Measurements from ENCODE around the gene HES6. TPM values are rescaled to one million over a fixed set of nuclear protein-coding genes. Genes with fewer than 3 reads are reported as not detected.

HES6 gene
- total RNA-seq, 1 donor from 2014 or later: 7.8 TPM

DNA sequence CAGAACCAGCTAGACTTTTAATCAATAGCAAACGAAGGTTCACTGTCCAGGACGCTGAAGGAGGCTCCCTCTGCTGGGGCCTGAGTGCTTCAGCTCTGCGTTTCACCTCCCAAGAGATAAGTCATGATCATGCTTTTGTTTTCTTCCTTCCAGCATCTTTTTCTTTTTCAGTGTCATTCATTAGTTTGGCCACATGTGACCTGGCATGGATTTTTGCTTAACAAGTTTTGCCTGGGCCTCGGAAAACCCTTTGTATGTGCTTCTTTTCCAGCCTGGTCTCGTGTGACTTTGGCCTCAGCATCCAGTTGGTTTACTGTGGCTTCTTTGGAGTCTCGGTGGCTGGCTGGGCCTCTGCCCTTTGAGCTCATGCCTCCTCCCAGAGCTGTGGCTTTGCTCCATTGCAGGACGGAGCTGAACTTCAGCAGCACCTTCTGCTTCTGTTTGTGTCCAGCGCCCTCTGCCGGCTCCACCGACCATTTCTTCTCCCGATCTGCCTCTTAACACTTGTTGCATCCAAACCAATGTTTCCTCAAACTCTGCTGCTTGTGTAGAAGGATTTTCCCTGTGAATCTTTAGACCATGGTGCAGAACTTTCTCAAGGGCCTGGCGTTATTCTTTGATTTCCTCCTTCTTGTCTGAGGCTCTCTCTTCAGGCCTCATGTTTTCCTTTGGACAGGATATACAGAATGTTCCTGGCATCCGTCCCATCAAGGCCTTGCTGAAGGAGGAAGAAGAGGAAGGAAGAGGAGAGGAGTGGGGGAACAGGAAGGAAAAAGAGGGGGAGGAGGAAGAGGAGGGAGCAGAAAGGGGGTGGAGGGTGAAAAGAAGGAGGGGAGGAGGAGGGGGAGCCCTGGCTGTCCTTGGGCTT, 23.6 kb upstream of the HES6 start:
- H3K27ac ChIP-seq (ENCODE audit: low read depth, low read length): peak overlapping the region; percentile 15
- H3K4me1 ChIP-seq (ENCODE audit: control insufficient read depth in 3 of 3, insufficient read depth in 3 of 3, low read length in 3 of 3): peaks cover 19 to 23% (median 21%) of the 10 kb centered on the region in 3 donors
- no peak overlapping the region for H3K4me3 ChIP-seq (ENCODE audit: low read length in 3 of 3)
- H3K9ac ChIP-seq (ENCODE audit: low read depth in 1 of 3, low read length in 3 of 3): no peak overlapping the region
- H3K9me3 ChIP-seq (ENCODE audit: control insufficient read depth in 3 of 3, low read length in 3 of 3): no peaks in the 10 kb centered on the region
- peaks cover 60 to 74% (median 72%) of the 10 kb centered on the region in 3 donors for H3K36me3 ChIP-seq (ENCODE audit: control insufficient read depth in 3 of 3, insufficient read depth in 3 of 3, low read length in 3 of 3)
- no peaks in the 10 kb centered on the region for H3K27me3 ChIP-seq (ENCODE audit: control insufficient read depth in 3 of 3, insufficient read depth in 3 of 3, low read length in 3 of 3)

GRCh38 chr2:238262496-238263122, 22.8 kb upstream of the HES6 start:
- Histone ChIP-seq H3K4me3 (ENCODE audit: low read length in 3 of 3) (no peak overlapping the region), H3K36me3 (ENCODE audit: control insufficient read depth in 3 of 3, insufficient read depth in 3 of 3, low read length in 3 of 3) (peaks cover 60 to 74% (median 72%) of the 10 kb centered on the region in 3 donors), H3K27me3 (ENCODE audit: control insufficient read depth in 3 of 3, insufficient read depth in 3 of 3, low read length in 3 of 3) (no peaks in the 10 kb centered on the region), H3K9ac (ENCODE audit: low read depth in 1 of 3, low read length in 3 of 3) (peak overlapping the region in 1 of 3 donors; percentile 61), H3K4me1 (ENCODE audit: control insufficient read depth in 3 of 3, insufficient read depth in 3 of 3, low read length in 3 of 3) (peaks cover 19 to 23% (median 21%) of the 10 kb centered on the region in 3 donors), H3K27ac (ENCODE audit: low read depth, low read length) (no peak overlapping the region), H3K9me3 (ENCODE audit: control insufficient read depth in 3 of 3, low read length in 3 of 3) (no peaks in the 10 kb centered on the region)

DNA sequence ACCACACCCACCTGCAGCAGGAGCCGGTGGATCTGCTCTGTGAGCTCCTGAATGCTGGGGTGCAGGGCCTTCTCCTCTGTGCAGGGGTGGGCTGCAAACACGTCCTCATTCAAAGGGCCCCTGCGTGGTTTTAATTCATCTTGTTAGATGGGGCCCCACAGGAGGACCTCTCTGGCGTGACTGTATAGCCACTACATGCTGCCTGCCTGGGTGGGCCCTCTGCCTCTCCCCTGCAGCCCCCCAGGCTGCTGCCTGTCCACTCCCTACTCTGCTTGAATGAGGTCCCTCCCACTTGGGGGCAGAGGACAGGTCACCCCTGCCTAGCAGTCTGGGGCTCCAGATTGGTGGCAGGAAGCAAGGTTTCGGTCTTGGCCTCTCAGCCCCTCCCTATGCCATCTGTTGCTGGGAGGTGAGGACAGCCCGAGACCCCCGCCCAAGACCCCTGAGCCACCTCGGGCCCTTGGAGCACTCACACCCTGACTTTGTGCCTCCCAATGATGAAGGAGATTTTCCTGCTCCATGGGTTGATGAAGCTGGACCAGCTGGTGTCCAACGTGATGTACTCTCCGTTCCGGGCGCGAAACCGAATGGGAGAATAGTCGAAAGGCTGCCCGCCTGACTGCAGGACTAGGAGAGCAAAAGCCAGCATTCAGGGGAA, 22.0 kb upstream of the HES6 start:
- Histone ChIP-seq H3K27ac (ENCODE audit: low read depth, low read length) (no peak overlapping the region), H3K36me3 (ENCODE audit: control insufficient read depth in 3 of 3, insufficient read depth in 3 of 3, low read length in 3 of 3) (peaks cover 59 to 73% (median 70%) of the 10 kb centered on the region in 3 donors), H3K4me1 (ENCODE audit: control insufficient read depth in 3 of 3, insufficient read depth in 3 of 3, low read length in 3 of 3) (peaks cover 19 to 25% (median 21%) of the 10 kb centered on the region in 3 donors)

GRCh38 chr2:238260883-238261282, 21.0 kb upstream of the HES6 start:
- Histone ChIP-seq H3K27me3 (ENCODE audit: control insufficient read depth in 3 of 3, insufficient read depth in 3 of 3, low read length in 3 of 3) (no peaks in the 10 kb centered on the region), H3K9ac (ENCODE audit: low read depth in 1 of 3, low read length in 3 of 3) (no peak overlapping the region), H3K4me1 (ENCODE audit: control insufficient read depth in 3 of 3, insufficient read depth in 3 of 3, low read length in 3 of 3) (peaks cover 19 to 30% (median 21%) of the 10 kb centered on the region in 3 donors), H3K36me3 (ENCODE audit: control insufficient read depth in 3 of 3, insufficient read depth in 3 of 3, low read length in 3 of 3) (peaks cover 61 to 79% (median 79%) of the 10 kb centered on the region in 3 donors), H3K27ac (ENCODE audit: low read depth, low read length) (no peak overlapping the region), H3K9me3 (ENCODE audit: control insufficient read depth in 3 of 3, low read length in 3 of 3) (no peaks in the 10 kb centered on the region), H3K4me3 (ENCODE audit: low read length in 3 of 3) (no peak overlapping the region)

More for the DNA sequence above, 22.0 kb upstream of the HES6 start:
- no peaks in the 10 kb centered on the region for H3K9me3 ChIP-seq (ENCODE audit: control insufficient read depth in 3 of 3, low read length in 3 of 3)
- H3K27me3 ChIP-seq (ENCODE audit: control insufficient read depth in 3 of 3, insufficient read depth in 3 of 3, low read length in 3 of 3): no peaks in the 10 kb centered on the region
- no peak overlapping the region for H3K4me3 ChIP-seq (ENCODE audit: low read length in 3 of 3)
- H3K9ac ChIP-seq (ENCODE audit: low read depth in 1 of 3, low read length in 3 of 3): no peak overlapping the region

- H3K27ac ChIP-seq (ENCODE audit: low read depth, low read length): no peak overlapping the region
- no peak overlapping the region for H3K4me3 ChIP-seq (ENCODE audit: low read length in 3 of 3)
- peak overlapping the region in 1 of 3 donors; percentile 16 for H3K9ac ChIP-seq (ENCODE audit: low read depth in 1 of 3, low read length in 3 of 3)
- peaks cover 19 to 30% (median 21%) of the 10 kb centered on the region in 3 donors for H3K4me1 ChIP-seq (ENCODE audit: control insufficient read depth in 3 of 3, insufficient read depth in 3 of 3, low read length in 3 of 3)
- no peaks in the 10 kb centered on the region for H3K9me3 ChIP-seq (ENCODE audit: control insufficient read depth in 3 of 3, low read length in 3 of 3)
- H3K36me3 ChIP-seq (ENCODE audit: control insufficient read depth in 3 of 3, insufficient read depth in 3 of 3, low read length in 3 of 3): peaks cover 70 to 84% (median 84%) of the 10 kb centered on the region in 3 donors
- no peaks in the 10 kb centered on the region for H3K27me3 ChIP-seq (ENCODE audit: control insufficient read depth in 3 of 3, insufficient read depth in 3 of 3, low read length in 3 of 3)
Measured at GRCh38 chr2:238259061-238260020, 19.5 kb upstream of the HES6 start.

DNA sequence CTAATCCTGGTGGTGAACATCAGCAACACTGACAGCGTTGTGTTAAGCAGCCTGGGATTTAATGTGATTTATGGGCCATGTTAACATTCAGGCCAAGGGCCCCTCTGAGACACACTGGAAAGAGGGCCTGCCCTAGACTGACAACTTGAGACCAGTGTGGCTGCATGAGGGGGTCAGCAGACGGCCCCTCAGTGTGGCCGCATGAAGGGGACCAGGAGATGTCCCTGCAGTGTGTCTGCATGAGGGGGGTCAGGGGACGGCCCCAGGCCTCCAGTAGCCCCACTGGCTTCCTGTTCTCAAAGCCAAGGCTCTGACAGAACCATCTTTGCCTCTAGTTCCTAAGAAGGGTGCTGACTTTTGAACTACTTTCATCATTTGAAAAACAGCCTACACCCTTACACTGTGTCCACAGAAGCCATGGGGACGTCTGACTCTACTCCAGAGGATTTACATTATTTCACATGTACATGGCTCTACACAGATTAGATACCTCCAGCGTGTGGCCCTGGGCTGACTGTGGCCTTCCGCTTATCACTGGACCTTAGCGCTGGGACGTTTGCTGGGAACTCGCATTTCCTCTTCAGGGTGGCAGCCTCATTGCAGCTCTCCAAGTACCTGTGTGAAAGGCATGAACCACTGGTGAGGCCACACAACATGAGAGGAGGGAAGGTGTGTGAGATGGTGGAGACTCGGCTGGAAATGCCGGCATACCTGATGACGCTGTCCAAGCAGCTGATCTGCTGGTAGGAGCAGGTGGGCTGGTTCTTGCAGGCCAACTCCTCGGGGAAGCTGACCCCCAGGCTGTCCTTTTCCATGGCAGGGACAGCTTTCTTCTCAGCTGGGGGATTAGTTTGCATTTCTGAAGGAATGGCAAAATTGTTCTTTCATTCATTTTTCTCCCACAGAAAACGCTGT, 18.2 kb upstream of the HES6 start:
- Histone ChIP-seq H3K9ac (ENCODE audit: low read depth in 1 of 3, low read length in 3 of 3) (no peak overlapping the region), H3K27ac (ENCODE audit: low read depth, low read length) (no peak overlapping the region), H3K36me3 (ENCODE audit: control insufficient read depth in 3 of 3, insufficient read depth in 3 of 3, low read length in 3 of 3) (peaks cover 82 to 90% (median 86%) of the 10 kb centered on the region in 3 donors), H3K27me3 (ENCODE audit: control insufficient read depth in 3 of 3, insufficient read depth in 3 of 3, low read length in 3 of 3) (no peaks in the 10 kb centered on the region), H3K4me3 (ENCODE audit: low read length in 3 of 3) (no peak overlapping the region), H3K9me3 (ENCODE audit: control insufficient read depth in 3 of 3, low read length in 3 of 3) (no peaks in the 10 kb centered on the region), H3K4me1 (ENCODE audit: control insufficient read depth in 3 of 3, insufficient read depth in 3 of 3, low read length in 3 of 3) (peaks cover 8 to 18% (median 12%) of the 10 kb centered on the region in 3 donors)

DNA sequence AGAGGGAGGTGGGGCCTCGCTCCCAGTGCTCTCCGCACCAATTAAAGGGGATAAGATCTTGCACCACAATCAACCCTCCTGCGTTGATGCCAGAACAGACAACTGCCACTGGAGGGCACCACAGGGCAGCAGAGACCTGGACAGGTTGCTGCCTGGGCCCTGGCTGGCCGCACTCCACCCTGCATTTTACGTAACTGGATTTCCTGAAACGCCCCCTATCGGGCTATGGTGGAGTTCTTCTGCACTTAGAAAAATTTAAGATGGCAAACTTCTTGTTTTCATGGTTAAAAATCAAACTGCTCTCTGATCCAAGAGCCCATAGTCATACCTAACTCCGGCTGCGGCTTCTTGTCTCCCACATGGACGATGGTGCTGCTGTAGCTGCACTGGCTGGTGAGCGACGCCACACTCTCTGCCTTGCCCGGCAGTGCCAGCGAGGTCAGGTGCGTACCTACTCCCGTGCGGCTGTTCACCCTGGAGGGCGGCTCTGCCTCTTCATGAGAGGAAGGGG, 16.8 kb upstream of the HES6 start:
- H3K9me3 ChIP-seq (ENCODE audit: control insufficient read depth in 3 of 3, low read length in 3 of 3): no peaks in the 10 kb centered on the region
- no peak overlapping the region for H3K4me3 ChIP-seq (ENCODE audit: low read length in 3 of 3)
- peaks cover 84 to 90% (median 88%) of the 10 kb centered on the region in 3 donors for H3K36me3 ChIP-seq (ENCODE audit: control insufficient read depth in 3 of 3, insufficient read depth in 3 of 3, low read length in 3 of 3)
- no peaks in the 10 kb centered on the region for H3K27me3 ChIP-seq (ENCODE audit: control insufficient read depth in 3 of 3, insufficient read depth in 3 of 3, low read length in 3 of 3)
- peaks cover 0 to 8% (median 2%) of the 10 kb centered on the region in 3 donors for H3K4me1 ChIP-seq (ENCODE audit: control insufficient read depth in 3 of 3, insufficient read depth in 3 of 3, low read length in 3 of 3)
- peak overlapping the region in 1 of 3 donors; percentile 45 for H3K9ac ChIP-seq (ENCODE audit: low read depth in 1 of 3, low read length in 3 of 3)
- H3K27ac ChIP-seq (ENCODE audit: low read depth, low read length): no peak overlapping the region

- Histone ChIP-seq H3K9ac (ENCODE audit: low read depth in 1 of 3, low read length in 3 of 3) (no peak overlapping the region), H3K27me3 (ENCODE audit: control insufficient read depth in 3 of 3, insufficient read depth in 3 of 3, low read length in 3 of 3) (no peaks in the 10 kb centered on the region), H3K27ac (ENCODE audit: low read depth, low read length) (no peak overlapping the region), H3K4me1 (ENCODE audit: control insufficient read depth in 3 of 3, insufficient read depth in 3 of 3, low read length in 3 of 3) (peaks cover 0 to 8% (median 2%) of the 10 kb centered on the region in 3 donors), H3K9me3 (ENCODE audit: control insufficient read depth in 3 of 3, low read length in 3 of 3) (no peaks in the 10 kb centered on the region), H3K4me3 (ENCODE audit: low read length in 3 of 3) (no peak overlapping the region), H3K36me3 (ENCODE audit: control insufficient read depth in 3 of 3, insufficient read depth in 3 of 3, low read length in 3 of 3) (peaks cover 85 to 89% (median 88%) of the 10 kb centered on the region in 3 donors)
Measured at GRCh38 chr2:238256111-238256510, 16.3 kb upstream of the HES6 start.
